Progenitor cell of endocrine pancreas (in vitro differentiated cells): Measurements from ENCODE around the gene ANHX. TPM values are rescaled to one million over a fixed set of nuclear protein-coding genes. Genes with fewer than 3 reads are reported as not detected.

ENCODE experiments used
- DNase-seq: peaks from one replicate; pipeline ENCODE4 v3.0.0; 2021; ENCODE audit warnings: low spot score; ENCODE audit not compliant: unreplicated experiment
- H3K27ac Mint-ChIP-seq: 2 replicates; pipeline ENCODE4 v1.8.0; 2021; ENCODE audit warnings: mild to moderate bottlenecking, moderate library complexity, mixed read lengths
- H3K27me3 Mint-ChIP-seq: 2 replicates; pipeline ENCODE4 v1.8.0; 2021; ENCODE audit warnings: mixed read lengths
- H3K36me3 Mint-ChIP-seq: 2 replicates; pipeline ENCODE4 v1.8.0; 2022; ENCODE audit warnings: mixed read lengths; ENCODE audit not compliant: insufficient read depth
- H3K4me1 Mint-ChIP-seq: 2 replicates; pipeline ENCODE4 v1.8.0; 2021; ENCODE audit warnings: low read depth, mixed read lengths
- H3K4me3 Mint-ChIP-seq: 2 replicates; pipeline ENCODE4 v1.8.0; 2021; ENCODE audit warnings: low read depth, mild to moderate bottlenecking, moderate library complexity, mixed read lengths
- H3K9me3 Mint-ChIP-seq: 2 replicates; pipeline ENCODE4 v1.8.0; 2021; ENCODE audit warnings: low read depth, mixed read lengths
- CTCF ChIP-seq: fragments of 200-600 bp; sonication (generic); IDR thresholded peaks from one replicate; pipeline ENCODE4 v1.5.0; 2021; ENCODE audit warnings: antibody characterized with exemption, mild to moderate bottlenecking; ENCODE audit not compliant: unreplicated experiment
- total RNA-seq: library from RNA; stranded (reverse); gene quantifications from 2 replicates; pipeline ENCODE4 v1.2.1, GENCODE V29; 2021

The ANHX gene
- total RNA-seq, 1 donor from 2014 or later: not detected

- Mint-ChIP-seq H3K27ac (no peak overlapping the region), H3K36me3 (peaks cover 8% of the 10 kb centered on the region), H3K4me1 (no peaks in the 10 kb centered on the region), H3K9me3 (peaks cover 58% of the 10 kb centered on the region), H3K27me3 (no peaks in the 10 kb centered on the region), H3K4me3 (no peak overlapping the region)
- no peak for DNase-seq
- no peak for TF ChIP-seq CTCF
Observed at GRCh38 chr12:133231001-133231400, 4.7 kb downstream of the ANHX start.

- no peak for DNase-seq
- no peak for TF ChIP-seq CTCF
- Mint-ChIP-seq H3K27me3 (no peaks in the 10 kb centered on the region), H3K27ac (no peak overlapping the region), H3K4me1 (no peaks in the 10 kb centered on the region), H3K9me3 (peaks cover 57% of the 10 kb centered on the region), H3K4me3 (no peak overlapping the region), H3K36me3 (peaks cover 5% of the 10 kb centered on the region)
Observed at GRCh38 chr12:133227281-133227852, 8.3 kb downstream of the ANHX start.

GRCh38 chr12:133226690-133227089 lies 9.0 kb downstream of the ANHX start:
- H3K27me3 Mint-ChIP-seq: no peaks in the 10 kb centered on the region
- H3K4me1 Mint-ChIP-seq: no peaks in the 10 kb centered on the region
- H3K27ac Mint-ChIP-seq: no peak overlapping the region
- no peak for TF ChIP-seq CTCF
- H3K4me3 Mint-ChIP-seq: no peak overlapping the region
- peaks cover 5% of the 10 kb centered on the region for H3K36me3 Mint-ChIP-seq
- H3K9me3 Mint-ChIP-seq: peaks cover 60% of the 10 kb centered on the region
- no peak for DNase-seq

GRCh38 chr12:133225527-133225926 lies 10.2 kb downstream of the ANHX start:
- H3K27me3 Mint-ChIP-seq: no peaks in the 10 kb centered on the region
- no peak overlapping the region for H3K27ac Mint-ChIP-seq
- no peaks in the 10 kb centered on the region for H3K4me1 Mint-ChIP-seq
- TF ChIP-seq CTCF: no peak
- peaks cover 52% of the 10 kb centered on the region for H3K9me3 Mint-ChIP-seq
- H3K36me3 Mint-ChIP-seq: peaks cover 5% of the 10 kb centered on the region
- no peak overlapping the region for H3K4me3 Mint-ChIP-seq
- DNase-seq: no peak

GRCh38 chr12:133222211-133222610 lies 13.5 kb downstream of the ANHX start:
- Mint-ChIP-seq H3K4me1 (no peaks in the 10 kb centered on the region), H3K36me3 (peaks cover 4% of the 10 kb centered on the region), H3K27me3 (no peaks in the 10 kb centered on the region), H3K4me3 (no peak overlapping the region), H3K27ac (no peak overlapping the region), H3K9me3 (peaks cover 54% of the 10 kb centered on the region)
- DNase-seq: no peak
- no peak for TF ChIP-seq CTCF
